HL-60/S4 treated with retinoic acid at 250 ng/mL for 4 days and 3 days (cell line): ENCODE measurements around the gene PGP.
"Not testable (repeated sequence)": the region's sequence is repeated elsewhere in the genome, so short reads cannot be mapped to it uniquely, and the experiment has no call there.

Source experiments
- in situ Hi-C: fragments of 300-500 bp; cut with MboI; formaldehyde crosslinking; loops from 2 replicates; pipeline ENCODE4 v1.7.0; 2022; ENCODE audit warnings: low sequenced_read_pairs

Gene PGP

GRCh38 chr16:2223221-2223941 is 8.7 kb upstream of the PGP start, which contains the start of gene E4F1:
TSS of gene E4F1 (plus strand) at chr16:2223591. CDS start at chr16:2223614, 23 bp downstream.
- in situ Hi-C loops = no loop called here

DNA sequence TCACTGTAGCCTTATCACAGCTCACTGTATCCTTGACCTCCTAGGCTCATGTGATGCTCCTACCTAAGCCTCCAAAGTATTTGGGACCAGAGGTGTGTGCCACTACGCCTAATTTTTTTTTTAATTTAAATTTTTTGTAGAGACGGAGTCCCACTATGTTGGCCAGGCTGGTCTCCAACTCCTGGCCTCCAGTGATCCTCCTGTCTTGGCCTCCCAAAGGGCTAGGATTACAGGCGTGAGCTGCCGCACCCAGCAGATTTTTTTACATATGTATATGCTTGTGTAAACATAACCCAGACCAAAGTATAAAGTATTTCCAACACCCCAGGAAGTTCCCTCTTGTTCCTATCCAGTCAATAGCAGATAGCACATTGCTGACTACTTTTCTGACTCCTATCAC is 1.7 kb upstream of the PGP start:
- in situ Hi-C loops = no loop called here

DNA sequence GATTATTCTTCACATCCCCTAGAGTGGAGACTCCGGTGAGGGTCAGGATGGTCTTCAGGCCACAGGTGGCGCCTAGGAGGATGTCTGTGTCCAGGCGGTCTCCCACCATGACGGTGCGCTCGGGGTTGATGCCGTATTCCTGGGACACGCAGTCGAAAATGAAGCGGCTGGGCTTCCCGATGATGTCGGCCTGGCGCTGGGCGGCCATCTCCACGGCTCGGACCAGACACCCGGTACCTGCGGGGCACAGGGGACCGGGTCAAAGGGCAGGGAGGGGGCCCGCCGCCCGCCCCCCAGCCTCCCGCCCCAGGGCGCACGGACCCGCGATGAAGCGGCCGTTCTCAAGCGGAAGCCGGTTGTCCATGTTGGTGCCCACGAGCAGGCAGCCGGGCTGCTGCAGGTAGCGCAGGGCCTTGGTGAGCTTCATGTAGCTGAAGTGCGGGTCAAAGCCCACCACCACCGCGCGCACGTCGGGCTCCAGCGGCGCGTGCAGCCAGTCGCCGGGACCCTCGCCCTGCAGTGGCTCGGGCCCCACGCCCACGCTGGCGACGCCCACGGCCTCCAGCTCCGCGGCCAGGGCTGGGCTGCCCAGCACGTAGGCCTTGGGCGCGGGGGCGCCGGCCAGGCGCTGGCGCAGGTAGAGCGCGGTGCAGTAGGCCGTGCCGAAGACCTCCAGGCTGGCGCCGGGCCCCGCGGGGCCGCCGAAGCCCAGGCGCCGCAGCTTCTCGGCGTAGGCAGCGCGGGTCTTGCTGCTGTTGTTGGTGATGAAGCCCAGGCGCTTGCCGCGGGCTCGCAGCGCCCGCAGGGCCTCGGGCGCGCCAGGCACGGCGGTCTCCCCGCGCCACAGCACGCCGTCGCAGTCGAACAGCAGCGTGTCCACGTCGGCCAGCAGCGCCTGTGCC is 572 bp downstream of the PGP start:
- in situ Hi-C loops = no loop called here

DNA sequence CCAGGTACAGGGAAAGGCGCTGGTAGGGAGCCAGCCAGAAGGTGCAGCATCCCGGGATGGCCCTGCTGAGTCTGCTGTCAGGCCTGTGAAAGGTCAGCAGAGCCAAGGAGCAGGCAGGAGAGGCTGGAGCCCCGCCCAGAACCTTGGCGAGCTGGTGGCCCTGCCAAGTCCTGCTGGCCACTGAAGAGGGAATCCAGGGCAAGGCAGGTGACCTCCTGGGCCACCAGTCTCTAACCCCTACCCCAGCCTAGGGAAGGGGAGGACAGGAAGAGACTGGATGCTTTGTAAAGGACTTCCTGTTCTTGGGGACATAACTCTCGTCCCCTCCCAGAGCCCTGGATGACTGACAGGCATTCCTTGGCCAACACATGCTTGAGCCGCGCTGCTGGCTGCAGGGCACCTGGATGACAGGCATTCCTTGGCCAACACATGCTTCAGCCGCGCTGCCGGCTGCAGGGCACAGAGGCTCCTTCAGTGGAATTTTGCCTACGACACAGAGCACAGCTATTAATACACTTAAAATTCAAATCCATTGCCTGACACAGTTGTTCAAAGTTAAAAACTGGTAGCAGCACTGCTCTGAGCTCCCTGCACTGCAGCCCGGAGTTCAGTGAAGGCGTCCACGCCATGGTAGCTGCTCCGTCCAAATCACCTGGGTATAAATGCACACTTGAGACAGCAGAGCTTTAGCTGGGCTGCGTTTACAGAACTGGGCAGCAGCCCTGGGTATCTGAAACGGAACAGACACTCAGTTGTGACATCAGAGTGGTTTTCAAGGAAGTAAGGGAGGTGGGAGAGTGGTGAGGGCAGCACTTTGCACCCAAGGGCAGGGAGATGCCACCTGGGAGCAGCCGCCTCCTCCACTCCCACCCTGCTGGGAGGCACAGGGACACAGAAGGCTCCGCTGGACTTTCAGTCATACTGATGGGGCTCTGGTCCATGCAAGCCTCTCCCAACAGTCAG is 2.0 kb downstream of the PGP start:
- in situ Hi-C loops = no loop called here

GRCh38 chr16:2211923-2212347 is 2.7 kb downstream of the PGP start:
- in situ Hi-C loops = no loop called here

- in situ Hi-C loops = no loop called here
These were observed 4.0 kb downstream of the PGP start, which contains the start of gene BRICD5 for GRCh38 chr16:2210386-2211365. TSS of gene BRICD5 (minus strand) at chr16:2210863. CDS start at chr16:2210833, 30 bp downstream.

GRCh38 chr16:2210009-2210332 is 4.7 kb downstream of the PGP start:
- in situ Hi-C loops = no loop called here

- in situ Hi-C loops = no loop called here
These were observed 5.2 kb downstream of the PGP start for GRCh38 chr16:2209258-2210008.

DNA sequence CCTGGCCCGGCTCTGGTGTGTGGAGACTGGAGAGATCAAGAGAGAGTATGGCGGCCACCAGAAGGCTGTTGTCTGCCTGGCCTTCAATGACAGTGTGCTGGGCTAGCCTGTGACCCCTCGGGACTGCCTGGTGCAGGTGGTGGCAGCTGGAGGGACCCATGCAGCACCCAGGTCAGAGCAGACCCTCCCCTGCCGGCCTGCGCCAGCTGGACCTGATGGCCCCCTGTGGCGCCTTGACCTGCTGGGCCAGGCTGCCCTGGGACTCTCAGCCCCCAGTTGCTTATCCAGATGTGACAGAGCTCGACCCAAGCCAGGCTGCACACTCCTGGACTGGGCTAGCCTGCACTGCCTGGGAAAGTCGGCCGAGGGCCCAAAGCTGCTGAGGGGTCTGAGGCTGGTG is 5.9 kb downstream of the PGP start:
- in situ Hi-C loops = no loop called here

DNA sequence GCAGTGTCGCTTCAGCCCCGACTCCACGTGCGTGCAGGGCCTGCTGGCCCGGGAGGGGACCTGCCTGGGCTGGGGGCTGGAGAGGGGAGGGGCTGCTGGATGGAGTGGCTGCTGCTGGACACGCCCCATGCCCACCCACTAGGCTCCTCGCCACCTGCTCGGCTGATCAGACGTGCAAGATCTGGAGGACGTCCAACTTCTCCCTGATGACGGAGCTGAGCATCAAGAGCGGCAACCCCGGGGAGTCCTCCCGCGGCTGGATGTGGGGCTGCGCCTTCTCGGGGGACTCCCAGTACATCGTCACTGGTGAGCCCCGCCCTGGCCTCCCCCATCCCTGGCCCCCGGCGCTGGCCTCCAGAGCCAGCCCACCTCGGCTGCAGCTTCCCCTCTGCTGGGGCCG is 6.3 kb downstream of the PGP start:
- in situ Hi-C loops = no loop called here

DNA sequence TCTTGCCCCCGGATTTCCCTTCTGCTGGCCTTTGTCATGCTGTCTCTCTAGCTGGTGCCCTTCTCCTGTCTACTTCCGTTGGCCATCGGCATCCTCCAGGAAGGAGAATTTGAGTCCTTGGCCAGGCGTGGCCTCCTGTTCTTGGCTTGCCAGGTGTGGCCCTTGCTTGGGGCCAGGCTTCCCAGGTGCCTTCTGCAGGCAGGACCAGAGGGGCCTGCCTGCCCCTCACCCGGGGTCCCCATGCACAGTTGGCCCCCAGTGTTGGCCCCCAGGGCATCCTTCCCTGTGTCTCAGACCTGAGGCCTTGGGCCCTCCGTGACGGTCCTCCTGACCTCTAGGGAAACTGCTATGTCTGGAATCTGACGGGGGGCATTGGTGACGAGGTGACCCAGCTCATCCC is 6.8 kb downstream of the PGP start:
- in situ Hi-C loops = no loop called here

DNA sequence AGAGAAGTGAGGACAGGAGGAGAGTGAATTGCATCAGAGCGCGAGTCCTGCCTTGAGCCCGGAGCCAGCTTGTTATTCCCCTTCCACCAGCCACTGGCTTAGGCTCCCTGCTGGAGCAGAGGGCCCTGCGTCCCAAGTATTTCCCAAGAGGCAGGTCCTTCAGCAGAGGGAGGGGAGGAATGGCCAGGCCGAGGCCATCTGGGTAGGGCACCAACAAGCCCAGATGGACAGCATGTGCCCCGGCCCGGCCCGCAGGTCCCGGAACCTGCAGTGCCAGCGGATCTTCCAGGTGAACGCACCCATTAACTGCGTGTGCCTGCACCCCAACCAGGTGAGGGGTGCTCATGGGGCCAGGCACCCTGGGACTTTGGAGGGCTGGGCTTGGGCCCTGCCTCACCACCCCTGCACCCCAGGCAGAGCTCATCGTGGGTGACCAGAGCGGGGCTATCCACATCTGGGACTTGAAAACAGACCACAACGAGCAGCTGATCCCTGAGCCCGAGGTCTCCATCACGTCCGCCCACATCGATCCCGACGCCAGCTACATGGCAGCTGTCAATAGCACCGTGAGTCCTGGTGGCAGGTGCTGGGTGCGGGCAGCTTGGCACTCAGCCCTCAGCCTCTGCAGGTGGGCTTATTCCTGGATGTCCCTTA is 7.7 kb downstream of the PGP start:
- in situ Hi-C loops = no loop called here

GRCh38 chr16:2206420-2206779 is 8.2 kb downstream of the PGP start:
- in situ Hi-C loops = no loop called here

- in situ Hi-C loops = no loop called here
These were observed 8.7 kb downstream of the PGP start for GRCh38 chr16:2205967-2206313.

GRCh38 chr16:2205104-2205966 is 9.3 kb downstream of the PGP start, which contains the start of gene MLST8:
TSS of gene MLST8 (plus strand) at chr16:2205454. CDS start at chr16:2206086, 632 bp downstream.
- in situ Hi-C loops = no loop called here

DNA sequence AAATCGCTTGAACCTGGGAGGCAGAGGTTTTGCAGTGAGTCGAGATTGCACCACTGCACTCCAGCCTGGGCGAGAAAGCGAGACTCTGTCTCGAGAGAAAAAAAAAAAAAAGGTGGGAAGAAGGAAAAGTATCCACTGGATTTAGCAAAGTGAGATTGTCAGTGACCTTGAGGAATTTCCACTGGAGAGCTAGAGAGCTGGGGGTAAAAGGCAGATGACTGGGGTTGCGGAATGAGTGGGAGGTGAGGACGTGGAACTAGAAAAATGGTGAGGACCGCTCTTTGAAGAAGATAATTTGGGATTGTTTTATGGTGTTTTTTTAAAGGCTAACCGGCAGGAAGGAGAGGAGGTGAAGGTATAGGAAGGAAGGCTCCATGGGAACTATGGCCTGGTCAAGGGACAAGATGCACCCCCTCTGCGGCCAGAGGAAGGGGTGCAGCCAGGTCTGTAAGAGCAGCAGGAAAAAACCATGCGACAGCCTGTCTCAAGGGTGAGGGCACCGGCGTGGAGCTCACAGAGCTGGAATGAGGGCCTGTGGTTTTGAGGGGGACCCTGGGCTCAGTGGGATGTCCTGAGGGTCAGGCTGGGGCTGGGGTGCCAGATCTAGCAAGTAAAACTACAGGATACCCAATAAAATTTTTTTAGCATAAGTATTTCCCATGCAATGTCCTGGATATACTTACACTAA is 10.1 kb downstream of the PGP start:
- in situ Hi-C loops = no loop called here

DNA sequence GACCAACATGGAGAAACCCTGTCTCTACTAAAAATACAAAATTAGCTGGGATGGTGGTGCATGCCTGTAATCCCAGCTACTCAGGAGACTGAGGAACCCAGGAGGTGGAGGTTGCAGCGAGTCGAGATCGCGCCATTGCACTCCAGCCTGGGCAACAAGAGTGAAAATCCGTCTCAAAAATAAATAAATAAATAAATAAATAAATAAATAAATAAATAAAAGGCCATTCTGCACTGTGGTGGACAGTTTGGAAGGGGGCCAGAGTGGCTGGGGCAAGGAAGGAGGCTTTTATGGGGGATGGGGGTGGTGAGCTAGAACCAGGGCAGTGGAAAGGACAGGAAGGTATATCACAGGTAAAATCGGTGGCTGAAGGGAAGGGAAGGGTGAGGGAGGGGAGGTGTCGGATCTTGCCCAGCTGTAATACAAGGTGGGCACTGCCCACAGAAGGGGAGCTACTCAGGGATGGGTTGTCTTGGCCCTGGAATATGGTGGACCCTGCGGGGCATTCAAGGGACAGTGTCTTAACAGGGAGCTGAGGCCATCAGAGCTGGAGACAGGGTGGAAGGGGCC is 11.4 kb downstream of the PGP start:
- in situ Hi-C loops = not testable (repeated sequence)
